HL-60 (cell line): ENCODE data around the gene DELE1.
A peak's percentile ranks its signal among the peaks of the same experiment; 100 is the strongest.

Source experiments
- DNase-seq, 2 experiments: peaks; one replicate each; pipeline ENCODE4 v3.0.0-alpha.2; 2010 to 2020; ENCODE audit warnings: low read depth in 1 of 2, low spot score in 1 of 2
- H3K27ac ChIP-seq: fragments of 250-450 bp; sonication (Bioruptor Pico); replicated peaks from 2 replicates; pipeline ENCODE4 v1.5.1; 2020; ENCODE audit warnings: mild to moderate bottlenecking, moderate library complexity
- H3K27me3 ChIP-seq: fragments of 250-450 bp; sonication (Bioruptor Pico); 2 replicates; pipeline ENCODE4 v1.5.1; 2021; ENCODE audit warnings: mild to moderate bottlenecking, moderate library complexity; ENCODE audit not compliant: insufficient read depth, poor library complexity, severe bottlenecking
- H3K4me3 ChIP-seq: replicated peaks from 2 replicates; pipeline ENCODE4 v1.5.1; 2011; ENCODE audit warnings: mild to moderate bottlenecking, control low read depth, low read length; ENCODE audit not compliant: insufficient read depth
- GABPA ChIP-seq: IDR thresholded peaks from 2 replicates; pipeline ENCODE4 v1.6.1; 2012; ENCODE audit warnings: low read depth
- POLR2AphosphoS5 ChIP-seq: IDR thresholded peaks from 2 replicates; pipeline ENCODE4 v1.6.1; 2012; ENCODE audit warnings: low read depth
- REST ChIP-seq: IDR thresholded peaks from 2 replicates; pipeline ENCODE4 v1.6.1; 2012; ENCODE audit warnings: low read depth; ENCODE audit not compliant: insufficient replicate concordance
- SPI1 ChIP-seq: IDR thresholded peaks from 2 replicates; pipeline ENCODE4 v1.6.1; 2012; ENCODE audit warnings: low read depth, mild to moderate bottlenecking, borderline replicate concordance
- TF ChIP-seq, protein P1 (sequence below): IDR thresholded peaks from one replicate; pipeline ENCODE4 v1.5.1; 2011; ENCODE audit warnings: low read length, control low read depth, inconsistent platforms; ENCODE audit not compliant: insufficient read depth

The DELE1 gene

DNA sequence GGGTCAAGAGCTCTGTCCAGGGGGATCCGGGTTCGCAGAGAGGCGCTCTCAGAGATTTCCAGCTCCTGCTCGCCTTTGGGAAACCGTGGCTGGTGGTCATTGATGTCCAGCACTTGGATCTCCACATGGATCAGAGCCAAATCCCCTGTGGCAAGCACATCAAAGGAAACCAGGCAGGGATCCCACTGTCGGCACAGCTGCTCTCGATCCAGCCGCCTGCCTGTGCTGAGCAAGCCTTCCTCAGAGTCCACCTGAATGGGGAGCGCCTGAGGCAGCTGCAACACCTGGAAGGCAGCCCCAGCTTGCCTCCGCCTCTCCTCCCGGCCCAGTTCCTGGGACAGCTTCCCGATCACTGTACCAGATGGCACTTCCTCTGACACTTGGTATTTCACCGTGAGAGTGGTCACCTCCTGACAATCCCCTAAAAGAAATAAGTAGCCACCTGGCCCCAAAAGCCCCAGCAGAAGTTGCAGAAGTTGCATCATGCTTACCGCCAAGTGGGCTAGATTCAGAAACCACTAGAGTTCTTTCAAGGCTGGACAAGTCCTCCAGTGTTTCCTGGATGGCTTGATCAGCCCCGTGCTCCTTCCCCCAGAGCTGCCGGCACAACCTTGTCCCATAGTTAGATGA lies 33.8 kb downstream of the DELE1 start:
- no peaks in the 10 kb centered on the region for H3K27me3 ChIP-seq
- peak in 1 of 2 experiments; percentile 19 for DNase-seq
- no peak overlapping the region for H3K27ac ChIP-seq
- H3K4me3 ChIP-seq: no peak overlapping the region
- no peak for TF ChIP-seq POLR2AphosphoS5

GRCh38 chr5:141958113-141958512 lies 34.4 kb downstream of the DELE1 start, which contains the start of gene PCDH12:
Gene PCDH12 (minus strand): TSS chr5:141958202. CDS start chr5:141957851, 351 bp downstream.
- no peak within 1 kb of the TSS for H3K27ac ChIP-seq
- H3K27me3 ChIP-seq: no peaks in the 10 kb centered on the region
- TF ChIP-seq GABPA: no peak
- DNase-seq: peak in 1 of 2 experiments; percentile 14
- no peak within 1 kb of the TSS for H3K4me3 ChIP-seq

DNA sequence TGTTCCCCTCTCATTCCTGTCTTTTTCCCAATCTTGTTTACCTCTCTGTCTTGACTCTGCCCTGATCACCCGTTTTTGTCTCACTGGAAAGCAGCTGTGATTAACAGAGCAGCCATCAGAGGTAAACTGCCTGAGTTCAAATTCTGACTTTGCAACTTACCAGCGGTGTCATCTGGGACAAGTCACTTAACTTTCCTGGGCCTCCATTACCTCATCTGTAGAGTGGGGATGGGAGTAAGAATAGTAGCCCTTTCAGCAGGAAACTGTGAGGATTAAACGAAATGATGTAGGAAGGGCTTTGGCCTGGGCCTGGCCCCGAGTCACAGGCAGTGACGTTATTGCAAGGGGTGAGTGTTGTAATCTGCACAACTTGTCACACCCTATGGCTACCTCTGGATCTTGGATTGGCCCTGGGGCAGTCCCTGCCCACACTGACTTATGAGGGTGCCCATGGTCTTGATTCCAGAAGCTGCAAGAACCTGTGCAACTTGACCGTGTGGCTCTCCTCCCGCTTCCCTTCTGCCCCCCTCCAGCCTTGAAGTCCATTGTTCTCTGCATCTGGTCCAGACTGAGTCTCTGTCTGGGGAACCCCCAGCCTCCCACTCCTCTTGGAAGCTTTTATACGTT lies 35.0 kb downstream of the DELE1 start:
- TF ChIP-seq POLR2AphosphoS5: no peak
- no peak for TF ChIP-seq SPI1
- TF ChIP-seq, protein P1, sequence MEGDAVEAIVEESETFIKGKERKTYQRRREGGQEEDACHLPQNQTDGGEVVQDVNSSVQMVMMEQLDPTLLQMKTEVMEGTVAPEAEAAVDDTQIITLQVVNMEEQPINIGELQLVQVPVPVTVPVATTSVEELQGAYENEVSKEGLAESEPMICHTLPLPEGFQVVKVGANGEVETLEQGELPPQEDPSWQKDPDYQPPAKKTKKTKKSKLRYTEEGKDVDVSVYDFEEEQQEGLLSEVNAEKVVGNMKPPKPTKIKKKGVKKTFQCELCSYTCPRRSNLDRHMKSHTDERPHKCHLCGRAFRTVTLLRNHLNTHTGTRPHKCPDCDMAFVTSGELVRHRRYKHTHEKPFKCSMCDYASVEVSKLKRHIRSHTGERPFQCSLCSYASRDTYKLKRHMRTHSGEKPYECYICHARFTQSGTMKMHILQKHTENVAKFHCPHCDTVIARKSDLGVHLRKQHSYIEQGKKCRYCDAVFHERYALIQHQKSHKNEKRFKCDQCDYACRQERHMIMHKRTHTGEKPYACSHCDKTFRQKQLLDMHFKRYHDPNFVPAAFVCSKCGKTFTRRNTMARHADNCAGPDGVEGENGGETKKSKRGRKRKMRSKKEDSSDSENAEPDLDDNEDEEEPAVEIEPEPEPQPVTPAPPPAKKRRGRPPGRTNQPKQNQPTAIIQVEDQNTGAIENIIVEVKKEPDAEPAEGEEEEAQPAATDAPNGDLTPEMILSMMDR: no peak
- no peak for TF ChIP-seq REST
- TF ChIP-seq GABPA: no peak
- peak in 1 of 2 experiments; percentile 20 for DNase-seq
- H3K27me3 ChIP-seq: no peaks in the 10 kb centered on the region
- H3K27ac ChIP-seq: no peak overlapping the region
- H3K4me3 ChIP-seq: no peak overlapping the region

- H3K27ac ChIP-seq: no peak overlapping the region
- TF ChIP-seq SPI1: no peak
- H3K4me3 ChIP-seq: no peak overlapping the region
- H3K27me3 ChIP-seq: no peaks in the 10 kb centered on the region
- DNase-seq: peak in 1 of 2 experiments; percentile 12
Observed at GRCh38 chr5:141960018-141960417, 36.3 kb downstream of the DELE1 start.

- Histone ChIP-seq H3K27me3 (no peaks in the 10 kb centered on the region), H3K27ac (no peak overlapping the region), H3K4me3 (no peak overlapping the region)
- TF ChIP-seq REST (no peak), GABPA (no peak), POLR2AphosphoS5 (no peak), SPI1 (peak; percentile 99)
- TF ChIP-seq, protein P1: peak; percentile 68
- DNase-seq: peak; percentile 61 to 92
Observed at GRCh38 chr5:141960449-141961323, 37.0 kb downstream of the DELE1 start.
